Activated CD4-positive, alpha-beta T cell treated with anti-CD3 and anti-CD28 coated beads, Interleukin-2, Interleukin-6, amounts not matched to agents 100 ng/mL and 50 ng/mL, durations not matched to agents 16 hours and 8 hours (primary cell): ENCODE data around the gene FIGNL2.
A peak's percentile ranks its signal among the peaks of the same experiment; 100 is the strongest.
"Not testable (repeated sequence)": the region's sequence is repeated elsewhere in the genome, so short reads cannot be mapped to it uniquely, and the experiment has no call there.

Source experiments
- DNase-seq: peaks from one replicate; pipeline ENCODE4 v3.0.0-alpha.2; 2020

The FIGNL2 gene, protein sequence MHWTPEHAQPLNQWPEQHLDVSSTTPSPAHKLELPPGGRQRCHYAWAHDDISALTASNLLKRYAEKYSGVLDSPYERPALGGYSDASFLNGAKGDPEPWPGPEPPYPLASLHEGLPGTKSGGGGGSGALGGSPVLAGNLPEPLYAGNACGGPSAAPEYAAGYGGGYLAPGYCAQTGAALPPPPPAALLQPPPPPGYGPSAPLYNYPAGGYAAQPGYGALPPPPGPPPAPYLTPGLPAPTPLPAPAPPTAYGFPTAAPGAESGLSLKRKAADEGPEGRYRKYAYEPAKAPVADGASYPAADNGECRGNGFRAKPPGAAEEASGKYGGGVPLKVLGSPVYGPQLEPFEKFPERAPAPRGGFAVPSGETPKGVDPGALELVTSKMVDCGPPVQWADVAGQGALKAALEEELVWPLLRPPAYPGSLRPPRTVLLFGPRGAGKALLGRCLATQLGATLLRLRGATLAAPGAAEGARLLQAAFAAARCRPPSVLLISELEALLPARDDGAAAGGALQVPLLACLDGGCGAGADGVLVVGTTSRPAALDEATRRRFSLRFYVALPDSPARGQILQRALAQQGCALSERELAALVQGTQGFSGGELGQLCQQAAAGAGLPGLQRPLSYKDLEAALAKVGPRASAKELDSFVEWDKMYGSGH

DNA sequence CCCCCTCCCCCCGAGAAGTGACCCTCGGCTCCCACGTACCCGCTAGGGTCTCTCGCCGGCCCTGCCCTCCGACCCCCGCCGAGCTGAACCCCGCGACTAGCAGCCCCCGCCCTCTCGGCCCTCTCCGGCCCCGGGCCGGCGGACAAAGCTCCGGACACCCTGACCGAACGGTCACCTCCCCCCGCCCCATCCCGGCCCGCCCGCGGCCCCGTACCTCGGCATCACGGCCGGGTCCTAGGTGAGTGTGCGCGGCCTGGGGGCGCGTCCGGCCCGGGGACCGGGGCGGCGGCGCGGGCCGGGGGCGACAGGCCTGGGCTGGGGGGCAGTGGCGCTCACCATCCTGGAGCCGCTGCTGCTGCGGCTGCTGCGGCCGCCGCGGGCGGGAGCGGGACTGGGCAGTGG, at the start of gene FIGNL2:
Gene FIGNL2, minus strand, starts transcription at position 393 of the 402 bp plus-strand sequence. CDS start 26,305 bp downstream, outside the sequence.
- DNase-seq: no peak

DNA sequence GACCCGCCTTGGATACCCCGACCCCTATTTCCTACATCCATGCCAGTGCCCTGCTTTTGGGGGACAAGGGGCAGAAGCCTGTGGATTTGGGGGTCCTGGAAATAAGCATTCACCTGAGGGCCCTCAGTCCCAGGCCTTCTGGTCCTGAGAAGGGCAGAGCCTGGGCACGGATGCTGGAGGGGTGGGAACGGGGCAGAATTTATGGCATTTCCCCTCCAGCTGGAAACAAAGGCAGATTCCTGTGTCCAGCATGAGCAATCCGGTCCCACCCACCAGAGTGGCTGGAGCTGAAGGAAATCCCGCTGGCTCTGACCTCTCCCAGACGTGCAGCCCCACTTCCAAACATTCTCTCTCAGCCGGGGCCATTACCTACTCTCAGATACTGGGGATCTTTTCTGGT, 48.7 kb upstream of the FIGNL2 start:
- no peak for DNase-seq

- DNase-seq: no peak
Observed at GRCh38 chr12:51896236-51896635, 47.7 kb upstream of the FIGNL2 start.

DNA sequence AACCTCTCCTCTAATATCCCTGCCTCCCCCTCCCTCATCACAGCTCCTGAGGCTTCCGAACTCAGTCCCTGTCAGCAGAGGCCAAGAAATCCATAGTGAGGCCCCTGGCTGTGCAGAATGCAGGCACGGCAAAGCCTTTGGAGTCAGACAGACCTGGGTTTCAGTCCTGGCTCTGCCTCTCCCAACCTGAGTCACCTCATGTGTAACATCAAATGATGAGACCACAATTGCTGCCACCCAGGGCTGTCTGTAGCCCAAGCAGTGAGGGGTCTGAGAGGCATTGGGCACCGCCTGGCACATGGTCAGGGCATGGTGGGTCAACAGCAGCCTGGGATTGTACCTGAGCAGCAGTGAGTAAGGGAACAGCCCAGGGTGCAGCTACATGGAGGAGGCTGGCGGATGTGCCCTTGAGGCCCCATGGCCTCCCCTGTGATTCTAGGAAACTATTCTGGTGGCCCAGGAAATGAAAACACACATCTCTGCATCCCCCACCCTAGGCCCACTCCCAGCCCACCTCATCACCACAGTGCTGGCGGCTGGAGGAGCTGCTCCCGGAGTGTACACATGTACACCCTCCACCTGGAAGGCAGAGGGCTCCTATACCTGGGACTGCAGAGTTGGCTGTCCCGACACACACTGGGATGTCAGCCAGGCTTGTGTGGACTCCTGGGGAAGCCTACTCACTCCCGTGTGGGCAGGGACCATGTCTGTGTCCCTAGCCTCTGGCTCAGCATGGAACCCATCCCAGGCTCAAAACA, 47.0 kb upstream of the FIGNL2 start:
- no peak for DNase-seq

DNA sequence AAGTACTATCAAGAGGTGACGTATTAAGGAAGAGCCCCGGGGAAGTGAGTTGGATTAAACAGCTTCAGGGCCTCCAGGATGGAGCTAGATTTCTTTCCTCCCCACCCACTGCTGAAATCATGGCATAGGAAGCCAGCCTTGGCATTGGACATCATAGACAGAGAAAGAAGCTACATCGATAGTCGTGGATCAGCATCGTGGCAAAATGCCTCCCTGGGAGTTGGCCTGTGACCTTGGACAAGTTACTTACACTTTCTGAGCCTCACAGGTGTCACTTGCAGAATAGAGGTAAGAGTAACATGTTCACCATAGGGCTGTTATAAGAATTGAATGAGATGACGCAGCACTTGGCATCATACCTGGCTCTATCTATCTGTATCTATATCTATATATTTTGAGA, 45.3 kb upstream of the FIGNL2 start:
- no peak for DNase-seq

DNA sequence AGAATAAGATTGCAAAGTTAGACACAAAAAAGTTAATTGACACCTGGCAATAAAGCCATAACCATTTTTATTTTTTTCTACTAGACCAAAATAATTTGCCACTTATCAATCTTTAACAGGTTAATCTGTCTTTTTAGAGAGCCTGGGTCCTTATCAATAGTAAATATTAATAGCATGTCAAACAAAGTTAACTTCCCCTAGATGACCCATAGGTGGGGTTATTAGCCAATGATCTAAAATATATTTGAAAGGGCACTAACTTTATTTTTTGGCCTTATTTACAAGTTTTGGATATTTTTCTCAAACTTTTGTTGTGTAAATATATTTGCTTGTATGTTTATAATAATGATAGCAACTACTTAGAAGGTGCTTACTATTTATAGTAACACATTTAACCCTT, 43.3 kb upstream of the FIGNL2 start:
- DNase-seq: no peak

- no peak for DNase-seq
Observed at GRCh38 chr12:51890511-51891171, 42.1 kb upstream of the FIGNL2 start.

DNA sequence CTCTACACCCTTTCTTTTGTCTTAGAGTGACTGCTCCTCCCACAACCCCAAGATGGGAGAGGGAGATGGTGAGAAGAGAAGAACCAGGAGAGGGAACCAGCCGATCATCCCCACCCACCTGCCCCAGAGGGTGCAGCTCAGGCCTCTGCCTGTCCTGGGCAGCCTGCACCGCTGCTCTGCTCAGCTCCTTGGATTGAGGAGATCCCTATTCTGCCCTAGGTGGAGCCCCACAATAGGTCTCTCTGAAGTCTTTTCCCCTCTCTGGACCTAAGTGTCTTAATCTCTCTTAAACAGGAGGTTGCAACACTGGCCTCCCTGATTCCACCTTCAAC, 41.6 kb upstream of the FIGNL2 start:
- DNase-seq: no peak

- no peak for DNase-seq
Observed at GRCh38 chr12:51889216-51890132, 41.0 kb upstream of the FIGNL2 start.

DNA sequence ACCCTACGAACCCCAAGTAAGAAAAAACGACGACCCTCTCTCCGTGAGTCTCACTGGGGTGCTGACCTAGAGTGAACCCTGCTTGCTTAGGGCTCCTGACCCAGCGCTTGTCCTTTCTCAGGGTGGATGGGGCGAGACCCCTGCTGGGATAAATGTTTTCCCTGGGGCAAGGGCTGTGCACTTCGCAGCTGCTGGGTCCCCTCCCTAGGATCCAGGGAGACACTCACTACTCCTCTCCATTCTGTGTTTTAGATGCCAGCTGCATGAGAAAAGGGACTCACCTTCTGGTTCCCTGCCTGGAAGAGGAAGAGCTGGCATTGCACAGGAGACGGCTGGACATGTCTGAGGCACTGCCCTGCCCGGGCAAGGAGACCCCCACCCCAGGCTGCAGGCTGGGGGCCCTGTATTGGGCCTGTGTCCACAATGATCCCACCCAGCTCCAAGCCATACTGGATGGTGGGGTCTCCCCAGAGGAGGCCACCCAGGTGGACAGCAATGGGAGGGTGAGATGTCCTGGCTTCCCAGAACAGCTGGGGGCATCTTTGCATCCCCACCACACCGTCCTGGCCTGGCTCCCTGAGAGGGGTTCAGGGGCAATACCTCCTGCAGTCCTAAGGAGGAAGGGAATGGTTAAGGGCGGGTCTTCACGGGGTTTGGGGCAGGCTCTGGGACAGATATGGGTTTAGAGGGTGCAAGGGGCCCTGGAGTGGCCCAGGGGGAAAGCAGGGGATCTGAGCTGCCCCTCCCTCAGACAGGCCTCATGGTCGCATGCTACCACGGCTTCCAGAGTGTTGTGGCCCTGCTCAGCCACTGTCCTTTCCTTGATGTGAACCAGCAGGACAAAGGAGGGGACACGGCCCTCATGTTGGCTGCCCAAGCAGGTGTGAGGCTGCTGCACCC, 40.0 kb upstream of the FIGNL2 start:
- no peak for DNase-seq

DNA sequence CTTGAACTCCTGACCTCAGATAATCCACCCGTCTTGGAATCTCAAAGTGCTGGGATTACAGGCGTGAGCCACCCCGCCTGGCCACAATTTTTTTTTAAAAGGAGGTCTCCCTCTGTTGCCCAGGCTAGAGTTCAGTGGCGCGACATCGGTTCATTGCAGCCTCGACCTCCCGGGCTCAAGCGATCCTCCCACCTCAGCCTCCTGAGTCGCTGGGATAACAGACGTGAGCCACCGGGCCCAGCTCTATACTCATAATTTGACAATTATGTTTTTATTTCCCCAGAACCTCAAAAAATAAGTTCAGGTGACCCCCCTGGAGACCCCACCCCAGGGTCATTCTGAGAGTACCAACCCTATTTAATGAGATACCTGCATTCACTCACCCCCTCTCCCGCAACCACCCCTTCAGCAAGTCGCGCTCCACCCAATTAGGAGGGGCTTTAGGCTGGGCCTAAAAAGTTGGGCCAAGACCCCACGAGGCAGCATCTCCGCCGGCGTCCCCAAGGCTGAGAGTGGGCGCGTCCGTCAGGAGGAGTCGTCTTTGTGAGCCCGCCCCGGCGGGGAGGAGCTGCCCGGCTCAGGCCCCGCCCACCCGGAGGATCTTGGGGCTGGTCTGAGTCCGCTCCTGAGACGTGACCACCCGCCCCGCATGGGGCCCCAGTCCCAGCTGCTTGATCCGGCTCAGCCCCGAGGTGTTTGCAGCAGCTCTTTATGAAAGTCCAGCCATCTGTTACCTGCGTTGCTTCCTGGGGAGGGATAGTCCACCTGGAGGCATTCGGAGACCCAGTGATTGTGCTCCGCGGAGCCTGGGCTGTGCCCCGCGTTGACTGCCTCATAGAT, 39.2 kb upstream of the FIGNL2 start, which contains the start of gene ANKRD33:
Gene ANKRD33, plus strand, starts transcription at position 628 of the 840 bp plus-strand sequence. Its CDS starts 84 bp downstream, at position 712.
- DNase-seq: no peak

DNA sequence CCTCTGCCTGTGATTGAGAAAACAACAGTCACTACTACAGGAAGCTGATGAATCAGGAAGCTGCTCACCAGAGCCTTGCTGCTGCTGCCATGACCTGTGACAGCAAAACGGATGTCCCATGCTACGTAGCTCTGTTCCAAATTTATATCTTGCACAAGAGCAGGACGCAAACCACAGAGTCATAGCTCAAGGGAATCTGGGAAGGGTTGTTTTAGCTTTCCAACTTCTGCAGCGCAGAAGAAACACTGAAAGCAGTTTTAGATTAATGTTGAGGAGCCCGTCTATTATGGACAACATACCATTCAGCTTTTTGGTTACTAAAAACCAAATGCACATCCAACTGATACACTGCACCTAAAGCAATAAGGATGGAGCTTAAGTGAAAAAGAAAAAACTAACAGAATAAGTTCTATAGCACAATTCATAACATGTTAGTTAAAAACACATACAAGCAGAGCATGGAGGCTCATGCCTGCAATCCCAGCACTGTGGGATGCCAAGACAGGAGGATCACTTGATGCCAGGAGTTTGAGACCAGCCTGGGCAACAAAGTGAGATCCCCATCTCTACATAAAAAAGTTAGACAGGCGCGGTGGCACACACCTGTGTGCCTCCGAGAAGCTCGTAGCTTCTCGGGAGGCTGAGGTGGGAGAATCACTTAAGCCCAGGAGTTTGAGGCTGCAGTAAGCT, 37.6 kb upstream of the FIGNL2 start:
- DNase-seq: peak; percentile 71

DNA sequence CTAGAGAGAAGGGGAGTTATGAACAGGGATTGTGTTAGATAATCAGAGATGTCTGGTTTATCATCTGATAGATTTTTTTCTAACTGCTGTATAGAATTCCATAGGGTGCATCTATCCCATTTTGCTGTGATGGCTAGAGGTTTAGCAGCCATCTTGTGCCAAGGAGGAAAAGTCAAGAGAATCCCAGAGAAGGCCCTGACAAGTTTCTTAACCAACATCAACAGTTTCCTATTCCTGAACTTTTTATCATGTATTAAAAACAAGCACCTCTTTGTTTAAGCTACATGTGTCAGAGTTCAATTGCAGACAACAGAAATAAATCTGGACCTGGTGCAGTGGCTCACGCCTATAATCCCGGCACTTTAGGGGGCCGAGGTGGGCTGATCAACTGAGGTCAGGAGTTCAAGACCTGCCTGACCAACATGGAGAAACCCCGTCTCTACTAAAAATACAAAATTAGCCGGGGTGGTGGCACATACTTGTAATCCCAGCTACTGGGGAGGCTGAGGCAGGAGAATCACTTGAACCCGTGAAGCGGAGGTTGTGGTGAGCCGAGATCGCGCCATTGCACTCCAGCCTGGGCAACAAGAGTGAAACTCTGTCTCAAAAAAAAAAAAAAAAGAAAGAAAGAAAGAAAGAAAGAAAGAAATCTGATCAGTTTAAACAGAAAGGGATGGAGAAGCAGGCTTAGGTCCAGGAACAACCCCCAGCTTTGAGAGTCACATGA, 36.9 kb upstream of the FIGNL2 start:
- not testable (repeated sequence) for DNase-seq

GRCh38 chr12:51884676-51885229, 36.2 kb upstream of the FIGNL2 start:
- peak; percentile 9 for DNase-seq

- DNase-seq: no peak
Observed at GRCh38 chr12:51883998-51884675, 35.6 kb upstream of the FIGNL2 start.

DNA sequence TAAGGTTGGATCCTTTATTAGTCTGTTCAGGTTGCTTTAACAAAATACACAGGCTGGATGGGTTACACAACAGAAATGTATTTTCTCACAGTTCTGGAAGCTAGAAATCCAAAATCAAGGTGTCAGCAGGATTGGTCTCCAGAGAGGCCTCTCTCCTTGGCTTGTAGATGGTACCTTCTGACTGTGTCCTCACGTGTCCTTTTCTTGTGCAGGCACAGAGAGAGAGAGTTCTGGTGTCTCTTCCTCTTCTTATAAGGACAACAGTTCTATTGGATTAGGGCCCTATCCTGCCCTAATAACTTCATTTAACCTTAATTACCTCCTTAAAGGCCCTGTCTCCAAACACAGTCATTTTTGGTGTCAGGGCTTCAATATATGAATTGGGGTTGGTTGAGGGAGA, 34.8 kb upstream of the FIGNL2 start:
- DNase-seq: no peak

DNA sequence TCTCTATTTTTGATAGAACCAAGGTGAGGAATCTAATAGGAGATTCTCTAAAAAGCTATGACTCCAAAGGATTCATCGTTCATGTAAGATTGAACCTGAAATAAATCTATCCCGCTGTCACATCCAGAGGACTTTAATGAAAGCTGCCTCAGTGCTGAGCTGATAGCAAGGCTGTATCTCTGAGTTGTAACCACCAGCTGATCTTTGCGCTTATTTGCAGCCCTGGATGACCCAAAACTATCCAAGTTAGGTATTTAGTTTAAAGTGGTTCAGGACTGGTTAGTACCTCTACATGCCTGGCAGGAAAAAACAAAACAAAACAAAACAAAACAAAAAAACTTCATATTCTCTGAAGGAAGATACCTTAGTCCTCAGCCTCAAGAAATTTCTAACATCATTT, 30.6 kb upstream of the FIGNL2 start:
- DNase-seq: no peak

GRCh38 chr12:51874486-51874885, 26.0 kb upstream of the FIGNL2 start:
- DNase-seq: no peak
